GM21786 (cell line): ENCODE measurements around the gene ZNF565.
"Not testable (repeated sequence)": the region's sequence is repeated elsewhere in the genome, so short reads cannot be mapped to it uniquely, and the experiment has no call there.

Experiments used
- ATAC-seq: cut with Tn5 transposase; IDR thresholded peaks from one replicate; pipeline ENCODE4 v1.9.1; 2021; ENCODE audit not compliant: unreplicated experiment

Gene ZNF565

DNA sequence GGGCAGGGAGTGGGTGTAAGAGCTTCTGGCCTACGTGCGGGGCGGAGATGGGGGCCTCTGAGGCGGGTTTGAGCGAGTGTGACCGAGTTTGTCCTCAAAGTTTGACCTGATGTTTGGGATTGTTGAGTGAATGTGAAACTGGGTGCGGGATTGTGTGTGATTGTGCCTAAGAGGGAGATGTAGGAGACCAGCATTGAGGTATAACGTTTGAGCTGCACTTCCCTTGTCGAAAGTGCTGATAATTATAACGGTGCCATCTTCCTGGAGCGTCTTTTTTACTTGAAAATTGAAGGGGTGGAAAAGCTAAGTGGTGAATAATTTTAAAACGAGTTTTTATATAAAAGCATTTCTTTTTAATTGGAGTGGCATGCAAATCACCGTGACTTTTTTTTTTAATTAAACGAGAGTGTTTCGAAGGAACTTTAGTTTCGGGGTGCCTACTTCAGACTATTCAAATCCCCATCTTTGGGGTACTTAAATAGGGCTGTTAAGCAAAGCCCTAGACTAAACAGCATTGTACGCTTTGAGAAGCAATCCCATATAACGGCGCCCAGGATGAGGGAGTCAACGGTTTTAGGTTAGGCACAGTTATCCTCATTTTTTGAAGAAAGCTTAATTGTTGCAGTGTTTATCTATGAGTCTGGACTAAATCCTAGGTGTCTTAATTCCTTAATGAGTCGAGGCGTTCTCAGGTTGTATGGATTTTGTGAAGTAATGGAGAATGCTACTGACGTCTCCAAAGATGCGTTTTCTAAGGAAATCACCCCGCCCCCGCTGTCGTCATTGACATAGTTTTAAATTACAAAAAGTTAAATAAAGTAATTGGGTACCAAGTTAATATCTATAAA lies 1.0 kb upstream of the ZNF565 start:
- peak; percentile 14 for ATAC-seq

GRCh38 chr19:36212895-36213294 lies 1.6 kb downstream of the ZNF565 start:
- no peak for ATAC-seq

GRCh38 chr19:36210497-36210896 lies 4.0 kb downstream of the ZNF565 start:
- ATAC-seq: no peak

- no peak for ATAC-seq
These were observed 5.1 kb downstream of the ZNF565 start for GRCh38 chr19:36209372-36209771.

DNA sequence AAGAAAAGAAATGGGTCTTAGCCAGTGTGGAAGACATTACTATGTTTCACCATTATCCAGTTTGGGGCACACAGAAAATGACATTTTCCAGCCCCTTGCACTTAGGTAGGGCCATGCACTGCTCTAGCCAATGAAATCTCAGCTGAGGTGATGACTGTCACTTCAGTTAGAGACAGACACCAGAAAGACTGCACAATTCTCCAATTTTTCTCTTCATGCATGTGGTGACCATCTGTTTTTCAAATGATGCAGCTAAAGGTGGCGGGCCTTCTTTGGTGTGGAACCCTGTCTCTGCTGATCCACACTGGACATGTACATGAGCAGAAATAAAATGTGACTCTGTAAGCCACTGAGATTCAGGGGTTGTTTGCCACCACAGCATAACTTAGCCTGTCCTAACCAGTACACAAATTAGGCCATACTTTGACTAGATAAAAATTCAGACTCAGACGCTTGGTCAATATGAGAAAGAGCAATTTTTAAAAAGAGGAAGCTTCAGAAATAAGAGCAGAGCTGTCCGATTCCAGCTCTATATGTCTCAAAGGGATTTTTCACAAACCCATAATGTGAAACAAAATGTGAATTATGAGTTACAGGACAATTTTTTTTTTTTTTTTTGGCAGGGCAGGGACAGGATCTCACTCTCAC lies 6.7 kb downstream of the ZNF565 start:
- ATAC-seq: no peak

DNA sequence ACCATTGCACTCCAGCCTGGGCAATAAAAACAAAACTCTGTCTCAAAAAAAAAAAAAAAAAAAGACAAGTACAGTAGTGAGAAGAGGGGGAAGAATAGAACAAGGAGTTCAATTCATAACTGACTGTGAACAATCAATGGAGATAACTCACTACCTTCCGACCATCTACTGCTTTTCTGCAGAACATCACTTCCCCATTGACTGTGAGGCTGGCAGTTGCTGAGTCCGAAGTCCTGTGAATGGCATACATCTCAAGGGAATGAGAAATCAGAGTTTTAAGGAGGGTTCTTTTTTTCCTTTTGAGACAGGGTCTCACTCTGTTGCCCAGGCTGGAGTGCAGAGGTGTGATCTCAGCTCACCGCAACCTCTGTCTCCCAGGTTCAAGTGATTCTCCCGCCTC lies 11.2 kb downstream of the ZNF565 start:
- ATAC-seq: no peak

DNA sequence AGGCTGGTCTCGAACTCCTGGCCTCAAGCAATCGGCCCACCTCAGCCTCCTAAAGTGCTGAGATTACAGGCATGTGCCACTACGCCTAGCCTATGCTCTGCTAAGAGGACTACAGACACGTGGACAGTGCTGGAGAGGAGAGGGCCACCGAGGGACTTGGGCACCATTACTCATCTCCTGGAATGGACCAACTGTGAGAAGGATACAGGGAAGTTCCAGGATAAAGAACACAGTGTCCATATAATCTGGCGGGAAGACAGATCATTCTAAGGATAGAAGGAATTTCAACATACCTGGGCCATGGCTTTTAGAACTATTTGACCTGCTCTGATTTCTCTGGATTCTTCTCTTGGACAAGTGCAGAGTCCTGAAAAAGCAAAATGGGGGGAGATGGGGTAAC lies 12.8 kb downstream of the ZNF565 start:
- no peak for ATAC-seq

DNA sequence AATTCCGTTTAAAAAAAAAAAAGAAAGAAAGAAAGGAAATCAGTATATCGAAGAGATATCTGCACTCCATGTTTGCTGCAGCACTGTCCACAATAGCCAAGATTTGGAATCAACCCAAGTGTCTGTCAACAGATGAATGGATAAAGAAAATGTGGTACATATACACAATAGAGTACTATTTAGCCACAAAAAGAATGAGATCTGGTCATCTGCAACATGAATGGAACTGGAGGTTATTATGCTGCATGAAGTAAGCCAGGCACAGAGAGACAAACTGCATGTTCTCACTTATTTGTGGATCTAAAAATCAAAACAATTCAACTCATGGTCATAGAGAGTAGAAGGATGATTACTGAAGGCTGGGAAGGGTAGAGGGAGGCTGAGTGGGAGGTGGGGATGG lies 16.3 kb downstream of the ZNF565 start:
- no peak for ATAC-seq

DNA sequence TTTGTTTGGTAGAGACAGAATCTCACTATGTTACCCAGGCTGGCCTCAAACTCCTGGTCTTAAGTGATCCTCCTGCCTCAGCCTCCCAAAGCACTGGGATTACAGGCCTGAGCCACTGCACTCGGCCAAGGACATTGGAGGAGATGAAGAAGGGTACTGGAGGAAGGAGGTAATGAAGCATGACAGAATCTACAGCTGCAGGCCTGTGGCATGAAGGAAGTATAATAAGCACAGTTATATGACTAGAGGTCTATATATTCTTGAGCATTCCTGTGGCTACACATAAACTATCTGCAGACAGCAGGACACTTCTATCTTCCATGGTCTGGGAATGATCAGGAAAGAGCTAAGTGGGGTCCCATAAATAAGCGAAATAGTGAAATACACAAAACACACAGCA lies 18.2 kb downstream of the ZNF565 start:
- no peak for ATAC-seq

GRCh38 chr19:36186722-36187121 lies 27.7 kb downstream of the ZNF565 start:
- ATAC-seq: not testable (repeated sequence)

DNA sequence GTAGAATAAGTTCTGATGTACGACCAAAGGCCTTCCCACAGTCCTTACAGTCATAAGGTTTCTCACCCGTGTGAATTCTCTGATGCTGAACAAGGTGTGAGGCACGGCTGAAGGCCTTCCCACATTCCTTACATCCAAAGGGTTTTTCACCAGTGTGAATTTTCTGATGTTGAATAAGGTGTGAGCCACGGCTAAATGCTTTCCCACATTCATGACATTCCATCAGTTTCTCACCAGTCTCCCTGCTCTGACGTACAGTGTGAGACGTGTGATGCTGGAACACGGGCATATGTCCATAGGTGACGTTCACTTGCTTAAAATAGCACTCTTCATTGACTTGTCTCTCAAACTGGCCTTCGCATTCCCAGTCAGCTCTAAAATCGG lies 31.2 kb downstream of the ZNF565 start:
- no peak for ATAC-seq

DNA sequence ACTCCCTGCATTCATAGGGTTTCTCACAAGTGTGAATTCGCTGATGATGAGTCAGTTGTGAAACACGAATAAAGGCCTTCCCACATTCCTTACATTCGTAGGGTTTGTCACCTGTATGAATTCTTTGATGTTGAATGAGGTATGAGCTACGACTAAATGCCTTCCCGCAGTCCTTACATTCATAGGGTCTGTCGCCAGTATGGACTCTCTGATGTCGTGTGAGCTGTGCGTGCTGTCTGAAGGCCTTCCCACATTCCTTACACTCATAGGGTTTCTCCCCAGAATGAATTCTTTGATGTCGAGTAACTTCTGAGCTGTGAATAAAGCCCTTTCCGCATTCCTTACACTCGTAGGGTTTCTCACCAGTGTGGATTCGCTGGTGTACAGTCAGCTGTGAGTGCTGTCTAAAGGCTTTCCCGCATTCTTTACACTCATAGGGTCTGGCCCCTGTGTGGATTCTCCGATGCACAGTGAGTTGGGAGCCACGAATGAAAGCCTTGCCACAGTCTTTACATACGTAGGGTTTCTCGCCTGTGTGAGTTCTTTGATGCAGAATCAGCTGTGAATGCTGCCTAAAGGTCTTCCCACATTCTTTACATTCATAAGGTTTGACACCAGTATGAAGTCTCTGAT lies 31.7 kb downstream of the ZNF565 start:
- ATAC-seq: no peak

DNA sequence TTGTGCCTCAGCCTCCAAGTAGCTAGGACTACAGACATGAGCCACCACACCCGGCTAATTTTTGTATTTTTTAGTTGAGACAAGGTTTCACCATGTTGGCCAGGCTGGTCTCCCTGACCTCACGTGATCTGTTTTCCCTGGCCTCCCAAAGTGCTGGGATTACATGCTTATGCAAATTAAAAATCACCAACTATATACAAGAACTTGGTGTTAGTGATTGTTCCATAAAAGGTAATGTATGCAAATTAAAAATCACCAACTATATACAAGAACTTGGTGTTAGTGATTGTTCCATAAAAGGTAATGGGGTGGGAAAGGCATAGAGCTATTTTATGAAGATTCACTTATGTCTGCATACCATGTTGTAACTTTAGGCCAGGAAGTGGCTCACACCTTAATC lies 35.4 kb downstream of the ZNF565 start:
- ATAC-seq: not testable (repeated sequence)

DNA sequence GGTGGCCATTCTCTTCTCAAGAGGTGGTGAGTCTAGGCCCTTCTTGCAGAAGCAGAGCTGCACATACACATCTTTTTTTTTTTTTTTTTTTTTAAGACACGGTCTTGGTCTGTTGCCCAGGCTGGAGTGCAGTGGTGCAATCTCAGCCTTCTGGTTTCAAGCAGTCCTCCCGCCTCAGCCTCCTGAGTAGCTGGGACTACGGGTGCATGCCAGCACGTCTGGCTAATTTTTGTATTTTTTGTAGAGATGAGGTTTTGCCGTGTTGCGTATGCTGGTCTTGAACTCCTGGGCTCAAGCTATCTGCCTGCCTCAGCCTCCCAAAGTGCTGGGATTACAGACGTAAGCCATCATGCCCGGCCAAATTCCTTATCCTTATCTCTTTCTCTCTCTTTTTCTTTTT lies 40.6 kb downstream of the ZNF565 start:
- ATAC-seq: not testable (repeated sequence)

DNA sequence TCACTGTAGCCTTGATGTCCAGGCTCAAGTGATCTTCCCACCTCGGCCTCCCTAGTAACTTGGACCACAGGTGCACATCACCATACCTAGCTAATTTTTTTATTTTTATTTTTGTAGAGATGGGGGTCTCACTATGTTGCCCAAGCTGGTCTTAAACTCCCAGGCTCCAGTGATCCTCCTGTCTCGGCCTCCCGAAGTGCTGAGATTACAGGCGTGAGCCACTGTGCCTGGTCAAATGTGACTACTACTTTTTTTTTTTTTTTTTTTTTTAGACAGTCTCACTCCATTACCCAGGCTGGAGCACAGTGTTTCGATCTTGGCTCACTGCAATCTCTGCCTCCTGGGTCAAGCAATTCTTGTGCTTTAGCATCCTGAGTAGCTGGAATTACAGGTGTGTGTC lies 41.6 kb downstream of the ZNF565 start:
- no peak for ATAC-seq

DNA sequence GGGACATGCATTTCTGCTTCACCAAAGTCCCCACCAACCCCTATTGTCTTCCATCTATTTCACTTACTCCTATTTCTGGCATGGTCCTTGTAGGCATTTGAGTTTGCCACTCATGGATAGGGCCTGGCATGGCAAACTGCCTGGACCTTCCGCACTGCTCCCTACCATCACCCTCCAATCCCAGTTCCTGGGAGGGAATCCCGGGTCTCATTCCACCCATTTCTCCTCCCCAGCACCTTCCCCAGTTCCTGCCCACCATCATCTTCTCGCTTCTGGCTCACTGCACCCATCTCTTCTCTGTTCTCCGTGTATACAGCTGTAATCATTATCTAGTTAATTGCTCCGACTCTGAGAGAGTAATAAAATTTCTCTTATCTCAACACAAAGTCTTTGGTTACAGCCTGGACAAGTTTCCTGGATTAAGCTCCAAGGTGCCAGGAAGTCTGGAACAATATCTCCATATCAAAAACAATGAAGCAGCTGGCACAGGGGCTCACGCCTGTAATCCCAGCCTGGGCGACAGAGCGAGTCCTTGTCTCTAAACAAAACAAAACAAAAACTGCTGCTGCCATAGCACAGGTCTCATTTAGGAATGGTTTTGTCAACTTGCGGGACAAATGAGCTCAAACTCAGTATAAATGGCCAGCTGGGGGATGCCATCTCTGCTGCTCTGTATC lies 45.2 kb downstream of the ZNF565 start:
- ATAC-seq: no peak

DNA sequence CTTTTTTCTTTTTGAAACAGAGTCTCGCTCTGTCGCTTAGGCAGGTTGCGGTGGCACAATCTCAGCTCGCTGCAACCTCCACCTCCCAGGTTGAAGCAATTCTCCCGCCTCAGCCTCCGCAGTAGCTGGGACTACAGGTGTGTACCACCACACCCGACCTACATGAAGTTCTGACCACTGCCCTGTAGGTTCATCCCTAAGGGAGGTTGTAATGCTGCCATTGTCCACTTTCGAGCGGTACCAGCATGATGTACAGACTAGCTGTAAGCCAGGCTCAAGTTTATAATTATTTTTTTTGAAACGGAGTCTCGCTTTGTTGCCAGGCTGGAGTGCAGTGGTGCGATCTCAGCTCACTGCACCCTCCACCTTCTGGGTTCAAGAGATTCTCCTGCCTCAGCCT lies 50.7 kb downstream of the ZNF565 start:
- no peak for ATAC-seq

DNA sequence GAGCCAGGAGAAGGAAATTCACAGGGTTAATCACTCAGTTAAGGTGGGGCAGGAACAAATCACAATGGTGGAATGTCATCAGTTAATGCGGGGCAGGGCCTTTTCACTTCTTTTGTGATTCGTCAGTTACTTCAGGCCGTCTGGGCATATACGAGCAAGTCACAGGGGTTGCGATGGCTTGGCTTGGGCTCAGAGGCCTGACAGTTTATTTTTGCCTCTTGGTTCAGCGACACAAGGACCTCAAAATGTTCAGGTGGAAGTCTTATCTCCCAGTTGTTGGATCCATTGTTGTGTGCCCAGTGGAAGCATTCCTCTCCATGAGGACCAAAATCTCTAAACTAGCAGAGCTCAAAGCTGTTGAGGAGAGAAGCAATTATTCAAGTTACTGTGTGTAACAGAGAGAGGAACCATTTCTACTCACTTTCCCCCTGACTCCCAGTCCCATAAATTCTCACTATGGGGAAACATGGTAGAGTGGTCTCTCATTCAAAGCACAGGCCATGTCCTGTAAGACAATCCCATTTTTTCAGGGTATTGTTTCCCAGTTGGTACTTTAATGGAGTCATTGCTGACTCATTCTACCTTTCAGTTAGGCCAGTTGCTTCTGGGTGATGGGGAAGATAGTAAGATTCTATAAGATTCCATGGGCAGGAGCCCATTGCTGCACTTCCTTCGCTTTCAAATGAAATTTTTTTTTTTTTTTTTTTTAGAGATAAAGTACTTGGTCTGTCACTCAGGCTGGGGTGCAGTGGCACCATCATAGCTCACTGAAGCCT lies 53.5 kb downstream of the ZNF565 start:
- ATAC-seq: no peak

GRCh38 chr19:36153126-36153525 lies 61.3 kb downstream of the ZNF565 start:
- ATAC-seq: no peak

GRCh38 chr19:36152352-36153091 lies 61.9 kb downstream of the ZNF565 start, which contains the start of gene COX7A1:
TSS of gene COX7A1 (minus strand) at chr19:36152447. CDS start at chr19:36152407, 40 bp downstream.
- ATAC-seq: no peak
